Melanocyte of skin (primary cell): ENCODE results near the gene BRI3BP. TPM values are rescaled to one million over a fixed set of nuclear protein-coding genes. Genes with fewer than 3 reads are reported as not detected.

ENCODE experiments used
- small RNA-seq, 2 donors: library from RNA; depleted of rRNA; stranded (forward); fragments of <200 nt; gene quantifications; one replicate each; pipeline ENCODE3, GENCODE V24; 2012
- total RNA-seq, 2 donors: library from RNA; depleted of rRNA; stranded (reverse); fragments of >200 nt; gene quantifications; 2 replicates each; pipeline ENCODE4 v1.2.3, GENCODE V29; 2012

BRI3BP gene
- 10 to 100 TPM in 1 of 2 donors, 1 to 10 TPM in 1; 5.9 to 18.6 TPM for total RNA-seq

DNA sequence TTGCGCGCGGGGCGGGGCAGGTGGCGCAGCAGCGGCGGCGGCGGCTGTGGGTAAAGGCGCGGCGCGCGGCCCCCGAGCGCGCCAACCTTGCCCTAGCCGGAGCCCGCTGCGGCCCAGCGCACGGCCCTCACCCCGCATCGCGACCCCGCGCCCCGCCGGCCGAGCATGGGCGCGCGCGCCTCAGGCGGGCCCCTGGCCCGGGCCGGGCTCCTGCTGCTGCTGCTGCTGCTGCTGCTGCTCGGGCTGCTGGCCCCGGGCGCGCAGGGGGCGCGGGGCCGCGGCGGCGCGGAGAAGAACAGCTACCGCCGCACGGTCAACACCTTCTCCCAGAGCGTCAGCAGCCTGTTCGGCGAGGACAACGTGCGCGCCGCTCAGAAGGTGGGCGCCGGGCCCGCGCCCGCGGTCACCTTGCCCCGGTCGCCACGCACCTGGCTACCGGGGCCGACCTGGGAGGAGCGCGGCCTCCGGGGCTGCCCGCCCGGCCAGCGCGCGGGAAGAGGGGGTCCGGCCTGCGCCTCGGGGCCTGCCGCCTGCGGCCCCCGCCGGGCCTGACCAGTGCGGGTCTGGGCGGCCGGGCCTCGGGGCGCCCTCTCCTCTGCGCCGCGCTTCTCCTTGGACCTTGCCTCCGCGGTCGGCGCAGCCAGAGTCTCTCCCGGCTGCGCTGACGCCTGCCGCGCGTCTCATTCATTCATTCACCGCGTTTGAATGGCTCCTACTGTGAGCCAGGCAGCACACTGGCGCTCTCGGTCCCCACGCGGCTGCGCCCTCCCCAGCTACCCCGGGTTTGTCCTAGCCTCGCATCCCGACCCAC, at the start of gene BRI3BP:
Gene BRI3BP, plus strand, starts transcription at position 20 of the 811 bp plus-strand sequence. Its CDS starts 146 bp downstream, at position 166.

DNA sequence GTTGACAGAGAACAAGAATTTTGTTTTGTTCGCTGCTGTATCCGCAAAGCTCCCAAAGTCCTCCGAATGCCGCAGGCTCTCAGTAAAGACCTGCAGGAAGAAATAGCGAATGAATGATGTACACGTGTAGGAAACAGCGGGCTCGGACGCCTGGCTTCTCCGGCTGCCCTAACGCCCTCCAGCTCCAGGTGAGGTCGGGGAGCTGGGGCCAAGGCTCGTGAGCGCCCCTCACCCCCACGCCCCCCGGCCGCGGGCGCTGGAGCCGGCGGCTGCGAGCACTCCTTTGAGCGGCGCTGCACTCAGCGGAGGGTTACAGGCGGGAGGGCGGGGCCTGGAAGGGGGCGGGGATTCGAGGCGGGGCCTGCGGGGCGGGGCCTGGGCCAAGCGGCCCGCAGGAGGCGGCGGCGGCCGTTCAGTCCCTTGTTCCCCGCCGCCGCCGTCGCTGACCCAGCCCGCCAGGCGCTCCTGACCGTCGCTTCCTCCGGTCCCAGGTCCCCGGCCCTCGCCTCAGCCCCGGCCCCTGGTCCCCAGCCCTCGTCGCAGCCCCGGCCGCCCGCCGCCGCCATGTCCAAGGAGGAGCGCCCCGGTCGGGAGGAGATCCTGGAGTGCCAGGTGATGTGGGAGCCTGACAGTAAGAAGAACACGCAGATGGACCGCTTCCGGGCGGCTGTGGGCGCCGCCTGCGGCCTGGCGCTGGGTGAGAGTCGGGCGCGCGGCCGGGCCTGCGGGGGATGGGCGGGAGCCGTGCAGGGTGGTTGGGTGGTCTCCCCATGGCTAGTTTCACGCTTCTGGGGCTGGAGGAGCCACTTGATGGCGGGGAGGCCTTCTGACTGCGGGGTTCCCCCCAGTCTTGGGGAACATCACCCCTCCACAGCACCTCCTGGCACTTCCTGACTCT, 71.8 kb downstream of the BRI3BP start, which contains the start of gene AACS:
Gene AACS, plus strand, starts transcription at position 415 of the 898 bp plus-strand sequence. Its CDS starts 150 bp downstream, at position 565.

Small RNA genes within 50 kb of the gene (small RNA-seq; reads per million reads assigned to genes)
- 0 reads per million in 2 donors for gene AC122688.1

Other genes starting within 250 kb of the BRI3BP start
- 100 to 1,000 TPM; 220 to 223 TPM for gene SCARB1, start 129.8 kb upstream of the BRI3BP start, total RNA-seq
- gene UBC, start 79.0 kb upstream of the BRI3BP start, total RNA-seq, result 1,000 to 10,000 TPM in 1 of 2 donors, 100 to 1,000 TPM in 1; 961 to 1,186 TPM
- gene DHX37, start 4.5 kb upstream of the BRI3BP start, total RNA-seq, result 10 to 100 TPM; 20.0 to 30.3 TPM
- 10 to 100 TPM; 19.6 to 25.6 TPM for gene AACS, start 71.8 kb downstream of the BRI3BP start, total RNA-seq
- gene TMEM132B, start 192.7 kb downstream of the BRI3BP start, total RNA-seq, result under 1 TPM in 1 of 2 donors, not detected in 1; 0.34 TPM